Measurements from ENCODE around the gene STMN3.

DNA sequence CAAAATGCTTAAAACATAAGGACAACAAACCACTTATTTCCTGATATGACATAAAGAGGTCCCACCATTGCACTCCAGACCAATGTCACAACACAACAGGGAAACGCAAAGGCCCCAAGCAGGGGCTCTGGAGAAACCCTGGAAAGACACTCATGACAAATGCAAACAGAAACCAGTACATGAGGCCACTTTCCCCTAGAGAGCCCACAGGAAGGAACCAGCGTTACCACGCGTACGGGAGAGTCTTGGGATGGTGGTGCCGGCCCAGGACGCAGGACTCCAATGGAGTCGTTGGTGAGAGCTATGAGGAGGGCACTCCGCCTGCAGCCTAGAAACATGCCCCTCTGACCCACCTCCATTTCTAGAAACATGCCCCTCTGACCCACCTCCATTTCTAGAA lies 46.5 kb downstream of the STMN3 start:
- TF ChIP-seq, protein P1, sequence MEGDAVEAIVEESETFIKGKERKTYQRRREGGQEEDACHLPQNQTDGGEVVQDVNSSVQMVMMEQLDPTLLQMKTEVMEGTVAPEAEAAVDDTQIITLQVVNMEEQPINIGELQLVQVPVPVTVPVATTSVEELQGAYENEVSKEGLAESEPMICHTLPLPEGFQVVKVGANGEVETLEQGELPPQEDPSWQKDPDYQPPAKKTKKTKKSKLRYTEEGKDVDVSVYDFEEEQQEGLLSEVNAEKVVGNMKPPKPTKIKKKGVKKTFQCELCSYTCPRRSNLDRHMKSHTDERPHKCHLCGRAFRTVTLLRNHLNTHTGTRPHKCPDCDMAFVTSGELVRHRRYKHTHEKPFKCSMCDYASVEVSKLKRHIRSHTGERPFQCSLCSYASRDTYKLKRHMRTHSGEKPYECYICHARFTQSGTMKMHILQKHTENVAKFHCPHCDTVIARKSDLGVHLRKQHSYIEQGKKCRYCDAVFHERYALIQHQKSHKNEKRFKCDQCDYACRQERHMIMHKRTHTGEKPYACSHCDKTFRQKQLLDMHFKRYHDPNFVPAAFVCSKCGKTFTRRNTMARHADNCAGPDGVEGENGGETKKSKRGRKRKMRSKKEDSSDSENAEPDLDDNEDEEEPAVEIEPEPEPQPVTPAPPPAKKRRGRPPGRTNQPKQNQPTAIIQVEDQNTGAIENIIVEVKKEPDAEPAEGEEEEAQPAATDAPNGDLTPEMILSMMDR (IDR thresholded peaks at IDR 0.05 in 2 of 3, conservative IDR thresholded peaks at IDR 0.05 in 1 of 3; ENCODE audit: borderline replicate concordance in 1 of 3, insufficient read depth in 1 of 3, low read depth in 2 of 3, low read length in 2 of 3) = no peak
- no peak for TF ChIP-seq POLR2A (IDR thresholded peaks at IDR 0.05; ENCODE audit: borderline replicate concordance, extremely low read depth, insufficient read depth, insufficient read length)
- TF ChIP-seq CEBPB (IDR thresholded peaks at IDR 0.05; ENCODE audit: low read depth) = no peak
- TF ChIP-seq POLR2AphosphoS5 (IDR thresholded peaks at IDR 0.05; ENCODE audit: low read depth, low read length) = no peak
- TF ChIP-seq JUND (IDR thresholded peaks at IDR 0.05) = no peak
- no peak for TF ChIP-seq SRF (IDR thresholded peaks at IDR 0.05; ENCODE audit: low read depth)
- no peak for TF ChIP-seq EZH2 (IDR thresholded peaks at IDR 0.05)
- TF ChIP-seq, protein P2, sequence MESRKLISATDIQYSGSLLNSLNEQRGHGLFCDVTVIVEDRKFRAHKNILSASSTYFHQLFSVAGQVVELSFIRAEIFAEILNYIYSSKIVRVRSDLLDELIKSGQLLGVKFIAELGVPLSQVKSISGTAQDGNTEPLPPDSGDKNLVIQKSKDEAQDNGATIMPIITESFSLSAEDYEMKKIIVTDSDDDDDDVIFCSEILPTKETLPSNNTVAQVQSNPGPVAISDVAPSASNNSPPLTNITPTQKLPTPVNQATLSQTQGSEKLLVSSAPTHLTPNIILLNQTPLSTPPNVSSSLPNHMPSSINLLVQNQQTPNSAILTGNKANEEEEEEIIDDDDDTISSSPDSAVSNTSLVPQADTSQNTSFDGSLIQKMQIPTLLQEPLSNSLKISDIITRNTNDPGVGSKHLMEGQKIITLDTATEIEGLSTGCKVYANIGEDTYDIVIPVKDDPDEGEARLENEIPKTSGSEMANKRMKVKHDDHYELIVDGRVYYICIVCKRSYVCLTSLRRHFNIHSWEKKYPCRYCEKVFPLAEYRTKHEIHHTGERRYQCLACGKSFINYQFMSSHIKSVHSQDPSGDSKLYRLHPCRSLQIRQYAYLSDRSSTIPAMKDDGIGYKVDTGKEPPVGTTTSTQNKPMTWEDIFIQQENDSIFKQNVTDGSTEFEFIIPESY (IDR thresholded peaks at IDR 0.05; ENCODE audit: extremely low read depth, insufficient replicate concordance, low read length) = no peak
- TF ChIP-seq ZFX (IDR thresholded peaks at IDR 0.05) = no peak
- TF ChIP-seq, protein P3, sequence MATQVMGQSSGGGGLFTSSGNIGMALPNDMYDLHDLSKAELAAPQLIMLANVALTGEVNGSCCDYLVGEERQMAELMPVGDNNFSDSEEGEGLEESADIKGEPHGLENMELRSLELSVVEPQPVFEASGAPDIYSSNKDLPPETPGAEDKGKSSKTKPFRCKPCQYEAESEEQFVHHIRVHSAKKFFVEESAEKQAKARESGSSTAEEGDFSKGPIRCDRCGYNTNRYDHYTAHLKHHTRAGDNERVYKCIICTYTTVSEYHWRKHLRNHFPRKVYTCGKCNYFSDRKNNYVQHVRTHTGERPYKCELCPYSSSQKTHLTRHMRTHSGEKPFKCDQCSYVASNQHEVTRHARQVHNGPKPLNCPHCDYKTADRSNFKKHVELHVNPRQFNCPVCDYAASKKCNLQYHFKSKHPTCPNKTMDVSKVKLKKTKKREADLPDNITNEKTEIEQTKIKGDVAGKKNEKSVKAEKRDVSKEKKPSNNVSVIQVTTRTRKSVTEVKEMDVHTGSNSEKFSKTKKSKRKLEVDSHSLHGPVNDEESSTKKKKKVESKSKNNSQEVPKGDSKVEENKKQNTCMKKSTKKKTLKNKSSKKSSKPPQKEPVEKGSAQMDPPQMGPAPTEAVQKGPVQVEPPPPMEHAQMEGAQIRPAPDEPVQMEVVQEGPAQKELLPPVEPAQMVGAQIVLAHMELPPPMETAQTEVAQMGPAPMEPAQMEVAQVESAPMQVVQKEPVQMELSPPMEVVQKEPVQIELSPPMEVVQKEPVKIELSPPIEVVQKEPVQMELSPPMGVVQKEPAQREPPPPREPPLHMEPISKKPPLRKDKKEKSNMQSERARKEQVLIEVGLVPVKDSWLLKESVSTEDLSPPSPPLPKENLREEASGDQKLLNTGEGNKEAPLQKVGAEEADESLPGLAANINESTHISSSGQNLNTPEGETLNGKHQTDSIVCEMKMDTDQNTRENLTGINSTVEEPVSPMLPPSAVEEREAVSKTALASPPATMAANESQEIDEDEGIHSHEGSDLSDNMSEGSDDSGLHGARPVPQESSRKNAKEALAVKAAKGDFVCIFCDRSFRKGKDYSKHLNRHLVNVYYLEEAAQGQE (IDR thresholded peaks at IDR 0.05; ENCODE audit: low read depth) = no peak
- TF ChIP-seq, protein P4, sequence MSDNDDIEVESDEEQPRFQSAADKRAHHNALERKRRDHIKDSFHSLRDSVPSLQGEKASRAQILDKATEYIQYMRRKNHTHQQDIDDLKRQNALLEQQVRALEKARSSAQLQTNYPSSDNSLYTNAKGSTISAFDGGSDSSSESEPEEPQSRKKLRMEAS (IDR thresholded peaks at IDR 0.05) = no peak
- TF ChIP-seq SIN3A (IDR thresholded peaks at IDR 0.05; ENCODE audit: low read depth) = no peak
- no peak for TF ChIP-seq CBX3 (IDR thresholded peaks at IDR 0.05; ENCODE audit: low read depth)
- TF ChIP-seq RAD21 (IDR thresholded peaks at IDR 0.05; ENCODE audit: low read depth) = no peak
